Tibial artery (tissue), 4 donors: Measurements from ENCODE around the gene HLF.

Source experiments
- DNase-seq, 2 donors: peaks; one replicate each; pipeline ENCODE4 v3.0.0-alpha.2; 2019
- H3K27ac ChIP-seq, 2 donors: fragments of 200-600 bp; sonication (generic) in 1 of 2; 1 replicate in 1 of 2; 2 replicates in 1 of 2; pipeline ENCODE4 v1.5.1; 2018 to 2019; ENCODE audit warnings: mild to moderate bottlenecking in 1 of 2
- H3K27me3 ChIP-seq, 2 donors: fragments of 200-600 bp; sonication (generic) in 1 of 2; one replicate each; pipeline versions ENCODE4 v1.5.1 to v1.6.0; 2016 to 2019
- H3K36me3 ChIP-seq, 3 donors: fragments of 200-600 bp; sonication (generic) in 2 of 3; one replicate each; pipeline ENCODE4 v1.5.1; 2016 to 2019; ENCODE audit warnings: mild to moderate bottlenecking in 2 of 3
- H3K4me1 ChIP-seq, 4 donors: fragments of 200-600 bp; sonication (generic) in 2 of 4; 1 replicate in 3 of 4; 2 replicates in 1 of 4; pipeline ENCODE4 v1.5.1; 2016 to 2019
- H3K4me3 ChIP-seq, 2 donors: fragments of 200-600 bp; sonication (generic) in 1 of 2; 1 replicate in 1 of 2; 2 replicates in 1 of 2; pipeline ENCODE4 v1.5.1; 2018 to 2019; ENCODE audit warnings: mild to moderate bottlenecking in 2 of 2
- H3K9me3 ChIP-seq, 3 donors: fragments of 200-600 bp; sonication (generic) in 1 of 3; one replicate each; pipeline ENCODE4 v1.5.1; 2016 to 2019
- intact Hi-C: fragments of 100-400 bp; cut with DNase I; formaldehyde crosslinking; loops from one replicate; pipeline ENCODE4 v1.15.0; 2023; ENCODE audit warnings: low total_unique reads
- TF ChIP-seq, protein P1 (sequence below), 2 experiments: fragments of 200-600 bp in 1 of 2; fragments of 450-650 bp in 1 of 2; IDR thresholded peaks; one replicate each; pipeline ENCODE4 v1.5.1; 2017 to 2019; ENCODE audit warnings: antibody characterized with exemption in 2 of 2, mild to moderate bottlenecking in 1 of 2, moderate library complexity in 1 of 2

HLF gene

DNA sequence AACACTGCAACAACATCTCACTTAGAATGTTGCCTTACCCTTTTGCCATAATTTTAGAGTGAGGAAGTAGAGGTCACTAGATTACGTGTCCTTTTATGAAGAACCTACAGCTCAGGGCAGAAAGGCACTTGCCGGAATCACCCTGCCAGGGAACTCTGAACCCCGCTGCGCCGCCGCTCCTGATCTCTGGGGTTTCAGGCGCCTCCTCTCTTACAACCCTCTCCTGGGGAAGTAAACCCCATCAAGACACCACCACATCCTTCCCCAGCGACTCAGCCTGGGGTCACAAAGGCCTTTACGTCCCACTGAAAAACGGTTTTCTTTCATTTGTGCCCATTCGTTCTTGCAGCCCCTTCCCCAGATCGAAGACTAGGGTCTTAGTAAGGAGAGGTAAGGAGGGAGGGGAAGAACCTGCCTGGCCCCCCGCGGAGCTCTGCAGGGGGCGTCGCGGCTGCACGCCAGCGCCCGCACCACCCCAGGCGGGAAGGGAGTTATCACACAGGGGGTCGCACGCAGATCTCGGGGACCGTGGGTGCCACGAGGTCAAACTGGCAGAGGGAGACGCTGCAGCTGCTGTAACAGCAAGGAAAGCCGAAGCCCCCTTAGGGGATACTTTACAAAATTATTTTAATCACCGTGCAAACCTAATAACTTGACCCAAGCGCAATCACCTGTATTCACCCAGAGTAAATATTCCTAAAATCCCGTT, 1.0 kb upstream of the HLF start:
- no peak for DNase-seq
- Histone ChIP-seq H3K4me3 (peak overlapping the region; percentile 62 to 84), H3K27ac (no peak overlapping the region), H3K9me3 (no peaks in the 10 kb centered on the region), H3K4me1 (peaks cover 0 to 45% (median 24%) of the 10 kb centered on the region in 4 donors), H3K36me3 (no peaks in the 10 kb centered on the region), H3K27me3 (no peaks in the 10 kb centered on the region)
- intact Hi-C loops: loop anchor here (2.0 to 5.0 kb wide), 2 partner anchors 25 to 34 kb away; no protein-coding TSS in a partner anchor
- TF ChIP-seq, protein P1, sequence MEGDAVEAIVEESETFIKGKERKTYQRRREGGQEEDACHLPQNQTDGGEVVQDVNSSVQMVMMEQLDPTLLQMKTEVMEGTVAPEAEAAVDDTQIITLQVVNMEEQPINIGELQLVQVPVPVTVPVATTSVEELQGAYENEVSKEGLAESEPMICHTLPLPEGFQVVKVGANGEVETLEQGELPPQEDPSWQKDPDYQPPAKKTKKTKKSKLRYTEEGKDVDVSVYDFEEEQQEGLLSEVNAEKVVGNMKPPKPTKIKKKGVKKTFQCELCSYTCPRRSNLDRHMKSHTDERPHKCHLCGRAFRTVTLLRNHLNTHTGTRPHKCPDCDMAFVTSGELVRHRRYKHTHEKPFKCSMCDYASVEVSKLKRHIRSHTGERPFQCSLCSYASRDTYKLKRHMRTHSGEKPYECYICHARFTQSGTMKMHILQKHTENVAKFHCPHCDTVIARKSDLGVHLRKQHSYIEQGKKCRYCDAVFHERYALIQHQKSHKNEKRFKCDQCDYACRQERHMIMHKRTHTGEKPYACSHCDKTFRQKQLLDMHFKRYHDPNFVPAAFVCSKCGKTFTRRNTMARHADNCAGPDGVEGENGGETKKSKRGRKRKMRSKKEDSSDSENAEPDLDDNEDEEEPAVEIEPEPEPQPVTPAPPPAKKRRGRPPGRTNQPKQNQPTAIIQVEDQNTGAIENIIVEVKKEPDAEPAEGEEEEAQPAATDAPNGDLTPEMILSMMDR (IDR thresholded peaks at IDR 0.05): no peak

DNA sequence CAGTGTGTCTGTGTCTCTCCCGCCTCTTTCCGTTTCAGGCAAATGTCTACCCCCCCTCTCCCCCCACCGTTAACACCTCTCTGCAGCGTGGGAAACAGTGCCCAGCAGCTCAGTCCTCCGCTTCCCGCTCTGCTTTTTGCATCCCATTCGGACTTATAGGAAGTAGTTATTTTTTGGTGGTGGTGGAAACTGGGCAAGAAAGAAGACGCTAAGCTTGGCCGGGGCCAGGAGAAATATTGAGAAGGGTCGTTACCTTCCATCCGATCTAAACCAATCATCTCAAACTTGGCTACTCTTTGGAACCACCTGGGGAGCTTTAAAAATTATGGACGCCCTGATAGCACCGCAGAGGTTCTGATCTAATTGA, 499 bp upstream of the HLF start:
- H3K4me3 ChIP-seq: peak overlapping the region; percentile 62 to 84
- no peaks in the 10 kb centered on the region for H3K36me3 ChIP-seq
- DNase-seq: no peak
- H3K9me3 ChIP-seq: no peaks in the 10 kb centered on the region
- TF ChIP-seq, protein P1 (IDR thresholded peaks at IDR 0.05): no peak
- H3K27me3 ChIP-seq: no peaks in the 10 kb centered on the region
- H3K27ac ChIP-seq: no peak overlapping the region
- intact Hi-C loops: loop anchor here (2.0 to 5.0 kb wide), 2 partner anchors 25 to 33 kb away; no protein-coding TSS in a partner anchor
- H3K4me1 ChIP-seq: peaks cover 0 to 50% (median 24%) of the 10 kb centered on the region in 4 donors

DNA sequence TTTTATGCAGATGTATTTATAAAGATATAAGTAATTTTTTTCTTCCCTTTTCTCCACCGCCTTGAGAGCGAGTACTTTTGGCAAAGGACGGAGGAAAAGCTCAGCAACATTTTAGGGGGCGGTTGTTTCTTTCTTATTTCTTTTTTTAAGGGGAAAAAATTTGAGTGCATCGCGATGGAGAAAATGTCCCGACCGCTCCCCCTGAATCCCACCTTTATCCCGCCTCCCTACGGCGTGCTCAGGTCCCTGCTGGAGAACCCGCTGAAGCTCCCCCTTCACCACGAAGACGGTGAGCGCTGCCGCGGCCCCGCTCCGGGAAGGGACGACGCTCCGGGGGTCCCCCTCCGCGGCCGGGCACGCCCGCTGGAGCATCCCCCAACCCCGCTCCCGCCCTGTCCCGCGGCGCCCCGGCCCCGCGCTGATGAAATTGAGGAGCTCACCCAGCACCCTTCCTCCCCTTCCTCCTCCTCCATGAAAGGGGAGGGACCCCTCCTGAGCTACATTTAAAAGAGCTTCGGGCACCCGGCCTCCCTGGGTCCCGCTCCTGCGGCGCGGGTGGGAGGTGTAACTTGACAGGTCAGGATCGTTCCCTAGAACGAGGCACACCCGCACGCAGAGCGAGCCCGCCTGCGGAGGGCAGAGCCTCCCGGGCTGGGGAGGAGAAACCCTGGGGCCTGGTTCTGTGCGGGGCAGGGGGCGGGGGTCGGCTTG, 706 bp downstream of the HLF start:
- Histone ChIP-seq H3K4me1 (peaks cover 0 to 57% (median 24%) of the 10 kb centered on the region in 4 donors), H3K27me3 (no peaks in the 10 kb centered on the region), H3K36me3 (no peaks in the 10 kb centered on the region), H3K27ac (peak overlapping the region; percentile 90 to 91), H3K4me3 (peak overlapping the region; percentile 62 to 84), H3K9me3 (no peaks in the 10 kb centered on the region)
- peak in 1 of 2 donors; percentile 71 for DNase-seq
- intact Hi-C loops: loop anchor here (2.0 kb wide), 1 partner anchor 27 kb away; no protein-coding TSS in a partner anchor
- TF ChIP-seq, protein P1 (IDR thresholded peaks at IDR 0.05): no peak

DNA sequence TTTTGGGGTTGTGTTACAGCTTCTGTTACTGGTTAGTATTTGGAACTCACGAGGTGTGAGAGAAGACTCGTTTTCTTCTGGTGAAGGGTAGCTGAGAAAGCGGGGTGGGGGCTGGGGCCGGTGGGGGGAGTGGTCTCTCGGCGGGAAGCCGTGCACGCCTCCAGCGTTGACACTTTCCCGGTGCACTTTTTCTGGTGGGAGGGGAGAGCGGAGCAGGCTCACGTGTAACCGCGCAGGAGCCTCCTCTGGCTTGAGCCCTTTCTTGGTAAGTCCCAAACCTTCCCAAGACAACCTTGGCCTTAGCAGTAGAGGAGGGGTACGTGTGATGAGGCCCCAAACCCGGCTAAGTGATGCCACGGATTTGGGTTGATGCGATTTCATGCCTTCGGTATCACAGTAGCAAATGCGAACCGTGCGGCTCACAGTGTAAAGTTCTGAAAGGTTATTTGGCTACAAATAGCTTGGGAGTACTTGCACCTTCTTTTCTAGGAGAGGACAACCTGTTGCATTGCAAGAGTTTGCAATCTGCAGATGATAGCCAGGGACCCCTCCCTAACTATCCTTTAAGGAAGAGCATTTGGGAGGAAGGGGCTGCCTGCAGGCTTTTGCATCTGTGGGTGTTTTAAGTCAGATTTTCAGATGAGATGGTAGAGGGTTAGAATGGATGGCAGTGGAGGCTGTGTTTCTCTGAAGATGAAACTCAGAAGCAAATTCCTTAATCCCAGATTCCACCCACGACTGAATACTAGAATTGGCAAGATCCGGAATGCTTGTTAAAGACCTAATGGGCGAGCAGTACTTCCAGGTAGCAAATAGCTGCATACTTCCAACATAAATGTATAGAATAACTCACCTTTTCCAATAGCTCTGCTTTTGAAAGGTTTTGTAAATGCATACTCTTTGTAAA, 1.5 kb downstream of the HLF start:
- Histone ChIP-seq H3K9me3 (no peaks in the 10 kb centered on the region), H3K4me3 (peak overlapping the region; percentile 62 to 84), H3K4me1 (peaks cover 0 to 57% (median 24%) of the 10 kb centered on the region in 4 donors), H3K36me3 (peaks cover 0 to 3% (median 0%) of the 10 kb centered on the region in 3 donors), H3K27ac (peak overlapping the region; percentile 90 to 91), H3K27me3 (no peaks in the 10 kb centered on the region)
- DNase-seq: no peak
- intact Hi-C loops: no loop called here
- TF ChIP-seq, protein P1 (IDR thresholded peaks at IDR 0.05): no peak

DNA sequence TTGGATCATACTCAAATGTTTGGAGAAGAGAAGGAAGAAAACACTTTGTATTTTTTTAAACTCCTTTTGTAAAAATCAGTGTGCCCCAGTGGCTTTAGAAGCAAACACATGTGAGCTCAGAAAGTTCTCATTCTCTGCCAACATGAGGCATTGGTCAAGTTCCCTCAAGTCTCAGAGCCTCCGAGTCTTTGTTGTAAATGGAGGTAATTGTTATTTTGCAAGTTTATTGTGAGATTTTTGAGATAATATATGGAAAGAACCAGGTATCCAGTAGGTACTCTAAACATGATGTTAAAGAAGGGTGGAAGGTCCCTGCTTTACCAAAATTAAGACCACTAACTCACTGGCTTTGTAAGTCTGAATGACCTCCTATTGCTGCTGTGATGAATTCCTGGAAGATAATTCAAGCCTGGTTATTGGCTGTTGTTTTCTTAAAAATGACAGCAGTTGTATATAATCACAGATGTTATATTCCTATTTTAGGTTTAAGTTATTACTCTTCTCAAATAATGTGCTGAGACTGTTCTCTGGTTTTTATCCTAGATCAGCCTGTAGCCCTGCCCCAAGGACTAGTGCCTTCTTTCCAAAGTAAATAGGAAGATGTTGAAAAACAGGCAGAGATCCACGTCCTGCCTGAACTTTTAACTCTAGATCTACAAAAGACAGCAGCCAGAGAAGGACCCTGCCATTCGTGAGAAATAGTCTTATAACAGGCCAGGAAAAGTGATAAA, 2.4 kb downstream of the HLF start:
- DNase-seq: no peak
- Histone ChIP-seq H3K36me3 (peaks cover 0 to 3% (median 0%) of the 10 kb centered on the region in 3 donors), H3K27ac (peak overlapping the region; percentile 90 to 91), H3K9me3 (no peaks in the 10 kb centered on the region), H3K4me1 (peaks cover 0 to 60% (median 27%) of the 10 kb centered on the region in 4 donors), H3K4me3 (peak overlapping the region; percentile 62 to 84), H3K27me3 (no peaks in the 10 kb centered on the region)
- intact Hi-C loops: no loop called here
- TF ChIP-seq, protein P1 (IDR thresholded peaks at IDR 0.05): peak in 1 of 2 experiments; percentile 28
